Uterus (tissue), 2 donors: ENCODE measurements around the gene CCDC127.

Experiments used
- POLR2A ChIP-seq, 2 donors: fragments of 450-650 bp; IDR thresholded peaks; one replicate each; pipeline ENCODE4 v1.6.1; 2016; ENCODE audit warnings: antibody characterized with exemption in 2 of 2, mild to moderate bottlenecking in 1 of 2, moderate library complexity in 1 of 2
- TF ChIP-seq, protein P1 (sequence below), 4 experiments: fragments of 200-600 bp in 2 of 4; fragments of 450-650 bp in 2 of 4; sonication (generic) in 2 of 4; IDR thresholded peaks; one replicate each; pipeline ENCODE4 v1.5.1; 2016 to 2019; ENCODE audit warnings: antibody characterized with exemption in 4 of 4, mild to moderate bottlenecking in 2 of 4, moderate library complexity in 1 of 4

DNA sequence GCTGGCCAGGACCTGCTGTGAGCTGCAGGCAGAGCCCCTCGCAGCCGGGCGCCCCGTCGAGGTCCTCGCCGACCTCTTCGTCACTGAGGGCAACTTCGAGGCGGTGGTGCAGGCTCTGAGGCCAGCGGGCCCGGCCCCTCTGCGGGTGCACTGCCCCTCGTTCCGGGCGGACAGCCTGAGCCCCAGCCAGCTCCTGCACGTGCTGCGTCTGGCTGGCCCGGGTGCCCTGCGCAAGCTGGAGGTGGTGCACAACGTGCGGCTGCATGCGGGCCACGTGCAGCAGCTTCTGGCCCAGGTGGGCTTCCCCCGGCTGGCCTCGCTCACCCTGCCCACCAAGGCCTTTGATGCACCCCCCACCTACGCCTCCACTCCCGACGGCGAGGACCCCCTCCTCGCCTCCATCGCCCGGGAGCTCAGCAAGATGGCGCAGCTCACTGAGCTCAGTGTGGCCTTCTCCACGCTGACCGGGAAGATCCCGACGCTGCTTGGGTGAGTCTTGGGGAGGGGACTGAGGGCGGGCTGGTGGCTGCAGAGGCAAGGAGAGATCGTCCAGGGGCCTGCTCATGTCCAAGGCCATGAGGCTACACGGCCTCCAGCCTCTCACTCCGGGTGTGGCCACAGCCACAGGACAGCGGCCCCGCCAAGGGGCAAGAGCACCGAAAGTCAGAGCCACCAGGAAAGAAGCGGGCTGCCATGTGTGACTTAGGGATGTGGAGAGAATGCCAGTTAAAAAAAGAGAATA, 25.8 kb downstream of the CCDC127 start:
- TF ChIP-seq, protein P1, sequence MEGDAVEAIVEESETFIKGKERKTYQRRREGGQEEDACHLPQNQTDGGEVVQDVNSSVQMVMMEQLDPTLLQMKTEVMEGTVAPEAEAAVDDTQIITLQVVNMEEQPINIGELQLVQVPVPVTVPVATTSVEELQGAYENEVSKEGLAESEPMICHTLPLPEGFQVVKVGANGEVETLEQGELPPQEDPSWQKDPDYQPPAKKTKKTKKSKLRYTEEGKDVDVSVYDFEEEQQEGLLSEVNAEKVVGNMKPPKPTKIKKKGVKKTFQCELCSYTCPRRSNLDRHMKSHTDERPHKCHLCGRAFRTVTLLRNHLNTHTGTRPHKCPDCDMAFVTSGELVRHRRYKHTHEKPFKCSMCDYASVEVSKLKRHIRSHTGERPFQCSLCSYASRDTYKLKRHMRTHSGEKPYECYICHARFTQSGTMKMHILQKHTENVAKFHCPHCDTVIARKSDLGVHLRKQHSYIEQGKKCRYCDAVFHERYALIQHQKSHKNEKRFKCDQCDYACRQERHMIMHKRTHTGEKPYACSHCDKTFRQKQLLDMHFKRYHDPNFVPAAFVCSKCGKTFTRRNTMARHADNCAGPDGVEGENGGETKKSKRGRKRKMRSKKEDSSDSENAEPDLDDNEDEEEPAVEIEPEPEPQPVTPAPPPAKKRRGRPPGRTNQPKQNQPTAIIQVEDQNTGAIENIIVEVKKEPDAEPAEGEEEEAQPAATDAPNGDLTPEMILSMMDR (IDR thresholded peaks at IDR 0.05), result no peak
- TF ChIP-seq POLR2A (IDR thresholded peaks at IDR 0.05), result no peak
